OCI-LY3 (cell line): Measurements from ENCODE around the gene SLC37A1.

Source experiments
- H2AFZ ChIP-seq: fragments of 200-600, 300-600 bp; shearing (Covaris generic); 2 replicates; pipeline ENCODE4 v1.6.0; 2014; ENCODE audit warnings: antibody characterized with exemption, low read depth, low read length
- H3K27ac ChIP-seq: fragments of 200-600, 300-600 bp; sonication (generic); 2 replicates; pipeline ENCODE4 v1.5.1; 2014; ENCODE audit warnings: mild to moderate bottlenecking, low read length, moderate library complexity, mixed read lengths
- H3K27me3 ChIP-seq: fragments of 200-600, 300-600 bp; sonication (generic); 2 replicates; pipeline ENCODE4 v1.6.1; 2014; ENCODE audit warnings: low read depth, low read length, mixed read lengths
- H3K36me3 ChIP-seq: fragments of 200-600, 300-600 bp; sonication (generic); replicated peaks from 2 replicates; pipeline ENCODE3; 2014; ENCODE audit warnings: low read depth, low read length, mixed read lengths
- H3K4me1 ChIP-seq: fragments of 300-600, 200-600 bp; sonication (generic); 2 replicates; pipeline ENCODE4 v1.6.1; 2014; ENCODE audit warnings: low read length, mixed read lengths
- H3K4me2 ChIP-seq: fragments of 200-600, 300-600 bp; sonication (generic); 2 replicates; pipeline ENCODE4 v1.6.1; 2014; ENCODE audit warnings: low read length, mixed read lengths
- H3K4me3 ChIP-seq: fragments of 300-600, 200-600 bp; sonication (generic); 2 replicates; pipeline ENCODE4 v1.5.1; 2014; ENCODE audit warnings: antibody characterized with exemption, mild to moderate bottlenecking, low read length, moderate library complexity
- H3K79me2 ChIP-seq: fragments of 300-600, 200-600 bp; shearing (Covaris generic); 2 replicates; pipeline ENCODE4 v1.6.1; 2014; ENCODE audit warnings: mild to moderate bottlenecking, low read length, mixed read lengths
- H3K9ac ChIP-seq: fragments of 300-600, 200-600 bp; shearing (Covaris generic); 2 replicates; pipeline ENCODE4 v1.6.0; 2014; ENCODE audit warnings: mild to moderate bottlenecking, low read length, moderate library complexity
- H3K9me3 ChIP-seq: fragments of 200-600, 300-600 bp; shearing (Covaris generic); 2 replicates; pipeline ENCODE4 v1.6.1; 2014; ENCODE audit warnings: low read length, mixed read lengths; ENCODE audit not compliant: insufficient read depth
- H4K20me1 ChIP-seq: fragments of 200-600, 300-600 bp; sonication (generic); 2 replicates; pipeline ENCODE4 v1.6.1; 2016; ENCODE audit warnings: low read length, mixed read lengths; ENCODE audit not compliant: insufficient read depth
- CTCF ChIP-seq: fragments of 200-600, 300-600 bp; sonication (generic); IDR thresholded peaks from 2 replicates; pipeline ENCODE4 v1.5.1; 2014; ENCODE audit warnings: antibody characterized with exemption, low read length, low read depth
- EZH2phosphoT487 ChIP-seq: fragments of 200-600 bp; shearing (Covaris generic); IDR thresholded peaks from 2 replicates; pipeline ENCODE4 v1.6.1; 2018; ENCODE audit warnings: antibody characterized with exemption, mixed run types, low read depth

SLC37A1 gene

GRCh38 chr21:42565886-42566523 is 52.4 kb downstream of the SLC37A1 start:
- Histone ChIP-seq H3K4me2 (no peak overlapping the region), H2AFZ (no peak overlapping the region), H3K36me3 (no peaks in the 10 kb centered on the region), H3K9ac (no peak overlapping the region), H3K9me3 (no peaks in the 10 kb centered on the region), H3K79me2 (no peaks in the 10 kb centered on the region), H3K27ac (no peak overlapping the region), H3K27me3 (no peaks in the 10 kb centered on the region), H3K4me1 (no peaks in the 10 kb centered on the region), H3K4me3 (no peak overlapping the region), H4K20me1 (no peaks in the 10 kb centered on the region)
- no peak for TF ChIP-seq CTCF
- TF ChIP-seq EZH2phosphoT487, result no peak

GRCh38 chr21:42566524-42567213 is 53.0 kb downstream of the SLC37A1 start:
- Histone ChIP-seq H3K9ac (no peak overlapping the region), H4K20me1 (no peaks in the 10 kb centered on the region), H3K79me2 (no peaks in the 10 kb centered on the region), H3K4me3 (no peak overlapping the region), H3K4me1 (no peaks in the 10 kb centered on the region), H3K27me3 (no peaks in the 10 kb centered on the region), H3K4me2 (no peak overlapping the region), H2AFZ (no peak overlapping the region), H3K36me3 (no peaks in the 10 kb centered on the region), H3K9me3 (no peaks in the 10 kb centered on the region), H3K27ac (no peak overlapping the region)
- no peak for TF ChIP-seq CTCF
- no peak for TF ChIP-seq EZH2phosphoT487

- TF ChIP-seq CTCF, result no peak
- TF ChIP-seq EZH2phosphoT487, result no peak
- H2AFZ ChIP-seq, result no peak overlapping the region
- H3K36me3 ChIP-seq, result no peaks in the 10 kb centered on the region
- no peaks in the 10 kb centered on the region for H4K20me1 ChIP-seq
- H3K79me2 ChIP-seq, result no peaks in the 10 kb centered on the region
- H3K27me3 ChIP-seq, result no peaks in the 10 kb centered on the region
- no peak overlapping the region for H3K9ac ChIP-seq
- H3K4me1 ChIP-seq, result no peaks in the 10 kb centered on the region
- H3K4me3 ChIP-seq, result no peak overlapping the region
- no peaks in the 10 kb centered on the region for H3K9me3 ChIP-seq
- H3K27ac ChIP-seq, result no peak overlapping the region
- H3K4me2 ChIP-seq, result no peak overlapping the region
Measured at GRCh38 chr21:42567214-42567555, 53.5 kb downstream of the SLC37A1 start.

GRCh38 chr21:42567861-42568260 is 54.2 kb downstream of the SLC37A1 start:
- H3K9ac ChIP-seq, result no peak overlapping the region
- H3K27ac ChIP-seq, result no peak overlapping the region
- H3K79me2 ChIP-seq, result no peaks in the 10 kb centered on the region
- H4K20me1 ChIP-seq, result no peaks in the 10 kb centered on the region
- no peaks in the 10 kb centered on the region for H3K27me3 ChIP-seq
- H3K4me2 ChIP-seq, result no peak overlapping the region
- no peaks in the 10 kb centered on the region for H3K9me3 ChIP-seq
- TF ChIP-seq EZH2phosphoT487 (no peak), CTCF (no peak)
- H2AFZ ChIP-seq, result no peak overlapping the region
- H3K4me3 ChIP-seq, result no peak overlapping the region
- H3K36me3 ChIP-seq, result no peaks in the 10 kb centered on the region
- H3K4me1 ChIP-seq, result no peaks in the 10 kb centered on the region
